Gastroesophageal sphincter (tissue), 3 donors: Measurements from ENCODE around the gene RC3H2.

Source experiments
- CTCF ChIP-seq, 4 experiments: fragments of 200-600 bp in 2 of 4; fragments of 450-650 bp in 2 of 4; sonication (generic) in 1 of 4; IDR thresholded peaks; one replicate each; pipeline ENCODE4 v1.5.1; 2017 to 2019; ENCODE audit warnings: antibody characterized with exemption in 4 of 4, mild to moderate bottlenecking in 2 of 4, moderate library complexity in 2 of 4
- EP300 ChIP-seq: sonication (generic); formaldehyde crosslinking; IDR thresholded peaks from one replicate; pipeline ENCODE4 v1.6.1; 2017; ENCODE audit warnings: antibody characterized with exemption, mild to moderate bottlenecking
- POLR2A ChIP-seq, 2 donors: fragments of 450-650 bp; IDR thresholded peaks; one replicate each; pipeline ENCODE4 v1.6.1; 2017; ENCODE audit warnings: antibody characterized with exemption in 2 of 2, mild to moderate bottlenecking in 2 of 2, moderate library complexity in 1 of 2
- POLR2AphosphoS5 ChIP-seq: sonication (generic); formaldehyde crosslinking; IDR thresholded peaks from one replicate; pipeline ENCODE4 v1.6.1; 2017; ENCODE audit warnings: antibody characterized with exemption

GRCh38 chr9:122832194-122832593 is 73.0 kb downstream of the RC3H2 start:
- TF ChIP-seq CTCF (IDR thresholded peaks at IDR 0.05) (no peak), POLR2AphosphoS5 (no peak), EP300 (no peak), POLR2A (IDR thresholded peaks at IDR 0.05) (no peak)
